Bronchial epithelial cell (primary cell): ENCODE data around the gene OXER1. TPM values are rescaled to one million over a fixed set of nuclear protein-coding genes. Genes with fewer than 3 reads are reported as not detected.

Source experiments
- DNase-seq: peaks from one replicate; pipeline ENCODE4 v3.0.0-alpha.2; 2010; ENCODE audit warnings: low read depth
- FAIRE-seq: peaks from 2 replicates; lab custom pipeline; 2011; peaks lifted over from hg19 to GRCh38; lab: Jason Lieb, UNC
- H3K27me3 ChIP-seq: 2 replicates; pipeline ENCODE4 v1.5.1; 2011; ENCODE audit warnings: low read length; ENCODE audit not compliant: control insufficient read depth, insufficient read depth
- H3K36me3 ChIP-seq: 2 replicates; pipeline ENCODE4 v1.5.1; 2011; ENCODE audit warnings: low read length; ENCODE audit not compliant: control insufficient read depth, insufficient read depth
- H3K4me3 ChIP-seq: 2 replicates; pipeline ENCODE4 v1.5.1; 2011; ENCODE audit warnings: mild to moderate bottlenecking, low read depth, low read length, control low read depth
- CTCF ChIP-seq: IDR thresholded peaks from 2 replicates; pipeline ENCODE4 v1.5.1; 2011; ENCODE audit warnings: mild to moderate bottlenecking, moderate library complexity, low read length, control low read depth, inconsistent platforms; ENCODE audit not compliant: insufficient read depth, severe bottlenecking
- total RNA-seq: library from RNA; depleted of rRNA; stranded (reverse); fragments of >200 nt; gene quantifications from 2 replicates; pipeline ENCODE4 v1.2.1, GENCODE V29; 2014

Gene OXER1
- total RNA-seq, 1 donor from 2014 or later, result not detected

- no peaks in the 10 kb centered on the region for H3K36me3 ChIP-seq
- FAIRE-seq (no peak), DNase-seq (no peak)
- TF ChIP-seq CTCF, result no peak
- H3K4me3 ChIP-seq, result no peak overlapping the region
- H3K27me3 ChIP-seq, result no peaks in the 10 kb centered on the region
These were observed 2.4 kb downstream of the OXER1 start for GRCh38 chr2:42761554-42761953.

- TF ChIP-seq CTCF, result no peak
- FAIRE-seq, result no peak
- no peak overlapping the region for H3K4me3 ChIP-seq
These were observed 5.2 kb downstream of the OXER1 start for GRCh38 chr2:42758751-42759150.

GRCh38 chr2:42757981-42758740, 5.8 kb downstream of the OXER1 start:
- Histone ChIP-seq H3K4me3 (no peak overlapping the region), H3K36me3 (no peaks in the 10 kb centered on the region), H3K27me3 (no peaks in the 10 kb centered on the region)
- no peak for DNase-seq
- no peak for FAIRE-seq
- TF ChIP-seq CTCF, result no peak

More at GRCh38 chr2:42758751-42759150, 5.2 kb downstream of the OXER1 start:
- no peak for DNase-seq
- Histone ChIP-seq H3K36me3 (no peaks in the 10 kb centered on the region), H3K27me3 (no peaks in the 10 kb centered on the region)

GRCh38 chr2:42756966-42757513, 6.9 kb downstream of the OXER1 start:
- FAIRE-seq (no peak), DNase-seq (no peak)
- Histone ChIP-seq H3K36me3 (no peaks in the 10 kb centered on the region), H3K4me3 (no peak overlapping the region), H3K27me3 (no peaks in the 10 kb centered on the region)
- TF ChIP-seq CTCF, result no peak

GRCh38 chr2:42756150-42756775, 7.7 kb downstream of the OXER1 start:
- H3K4me3 ChIP-seq, result no peak overlapping the region
- no peaks in the 10 kb centered on the region for H3K27me3 ChIP-seq
- FAIRE-seq (no peak), DNase-seq (no peak)
- no peak for TF ChIP-seq CTCF
- H3K36me3 ChIP-seq, result no peaks in the 10 kb centered on the region
